ENCODE measurements around the gene GPATCH1.
A peak's percentile ranks its signal among the peaks of the same experiment; 100 is the strongest.

- TF ChIP-seq POLR2A (IDR thresholded peaks at IDR 0.05) (peak; percentile 62 to 75), CTCF (IDR thresholded peaks at IDR 0.05) (peak in 3 of 4 experiments; percentile 26 to 36 (median 35))
Observed at GRCh38 chr19:33176670-33177416, 95.9 kb downstream of the GPATCH1 start.

Measured in uterus (tissue), 2 donors.